Glutamatergic neuron (in vitro differentiated cells): Measurements from ENCODE around the gene GLI3. TPM values are rescaled to one million over a fixed set of nuclear protein-coding genes. Genes with fewer than 3 reads are reported as not detected.

ENCODE experiments used
- DNase-seq: peaks from one replicate; pipeline ENCODE4 v3.0.0; 2022
- H3K27ac Mint-ChIP-seq: one replicate; pipeline ENCODE4 v1.8.0; 2020; ENCODE audit warnings: mild to moderate bottlenecking, mixed read lengths, inconsistent platforms; ENCODE audit not compliant: unreplicated experiment
- H3K27me3 Mint-ChIP-seq: one replicate; pipeline ENCODE4 v1.8.0; 2020; ENCODE audit warnings: mild to moderate bottlenecking, moderate library complexity, mixed read lengths, inconsistent platforms; ENCODE audit not compliant: unreplicated experiment
- H3K36me3 Mint-ChIP-seq: one replicate; pipeline ENCODE4 v1.8.0; 2020; ENCODE audit warnings: mild to moderate bottlenecking, mixed read lengths, inconsistent platforms; ENCODE audit not compliant: unreplicated experiment
- H3K4me1 Mint-ChIP-seq: one replicate; pipeline ENCODE4 v1.8.0; 2020; ENCODE audit warnings: mild to moderate bottlenecking, low read depth, mixed read lengths, inconsistent platforms; ENCODE audit not compliant: unreplicated experiment
- H3K4me3 Mint-ChIP-seq: one replicate; pipeline ENCODE4 v1.8.0; 2020; ENCODE audit warnings: mild to moderate bottlenecking, mixed read lengths, inconsistent platforms; ENCODE audit not compliant: unreplicated experiment
- H3K9me3 Mint-ChIP-seq: one replicate; pipeline ENCODE4 v1.8.0; 2020; ENCODE audit warnings: mild to moderate bottlenecking, moderate library complexity, mixed read lengths, inconsistent platforms; ENCODE audit not compliant: unreplicated experiment
- CTCF ChIP-seq: fragments of 200-600 bp; sonication (generic); IDR thresholded peaks from one replicate; pipeline ENCODE4 v1.5.0; 2021; ENCODE audit not compliant: partially characterized antibody, unreplicated experiment
- total RNA-seq: library from RNA; stranded (reverse); fragmentation: NEBNext Ultra II Directional; extraction: Animal tissue kit (Norgen Biotek cat#: 25700); gene quantifications from one replicate; pipeline ENCODE4 v1.2.1, GENCODE V29; 2021; ENCODE audit not compliant: unreplicated experiment

GLI3 gene
- total RNA-seq, 1 donor from 2014 or later: 2.9 TPM

GRCh38 chr7:42167631-42168236, 69.3 kb downstream of the GLI3 start:
- Mint-ChIP-seq H3K36me3 (no peaks in the 10 kb centered on the region), H3K27me3 (peaks cover 2% of the 10 kb centered on the region), H3K27ac (no peak overlapping the region), H3K4me3 (no peak overlapping the region), H3K9me3 (no peaks in the 10 kb centered on the region), H3K4me1 (peaks cover 1% of the 10 kb centered on the region)
- no peak for TF ChIP-seq CTCF
- DNase-seq: no peak

- H3K9me3 Mint-ChIP-seq: no peaks in the 10 kb centered on the region
- DNase-seq: no peak
These were observed 69.8 kb downstream of the GLI3 start for GRCh38 chr7:42167206-42167605.

GRCh38 chr7:42164881-42165428, 72.1 kb downstream of the GLI3 start:
- TF ChIP-seq CTCF: no peak
- Mint-ChIP-seq H3K9me3 (no peaks in the 10 kb centered on the region), H3K4me3 (no peak overlapping the region), H3K4me1 (no peaks in the 10 kb centered on the region), H3K27ac (no peak overlapping the region), H3K27me3 (no peaks in the 10 kb centered on the region), H3K36me3 (no peaks in the 10 kb centered on the region)
- no peak for DNase-seq

More at GRCh38 chr7:42167206-42167605, 69.8 kb downstream of the GLI3 start:
- H3K36me3 Mint-ChIP-seq: no peaks in the 10 kb centered on the region
- H3K4me1 Mint-ChIP-seq: peaks cover 1% of the 10 kb centered on the region
- H3K27me3 Mint-ChIP-seq: peaks cover 2% of the 10 kb centered on the region
- no peak for TF ChIP-seq CTCF
- H3K4me3 Mint-ChIP-seq: no peak overlapping the region
- no peak overlapping the region for H3K27ac Mint-ChIP-seq

GRCh38 chr7:42162560-42163325, 74.3 kb downstream of the GLI3 start:
- DNase-seq: no peak
- no peak overlapping the region for H3K4me3 Mint-ChIP-seq
- peaks cover 2% of the 10 kb centered on the region for H3K27me3 Mint-ChIP-seq
- no peaks in the 10 kb centered on the region for H3K36me3 Mint-ChIP-seq
- no peaks in the 10 kb centered on the region for H3K4me1 Mint-ChIP-seq
- no peak for TF ChIP-seq CTCF
- no peaks in the 10 kb centered on the region for H3K9me3 Mint-ChIP-seq
- no peak overlapping the region for H3K27ac Mint-ChIP-seq

- no peak overlapping the region for H3K27ac Mint-ChIP-seq
- TF ChIP-seq CTCF: no peak
- H3K27me3 Mint-ChIP-seq: peaks cover 2% of the 10 kb centered on the region
- H3K36me3 Mint-ChIP-seq: no peaks in the 10 kb centered on the region
- H3K4me1 Mint-ChIP-seq: peaks cover 1% of the 10 kb centered on the region
- no peaks in the 10 kb centered on the region for H3K9me3 Mint-ChIP-seq
- no peak for DNase-seq
- no peak overlapping the region for H3K4me3 Mint-ChIP-seq
These were observed 75.3 kb downstream of the GLI3 start for GRCh38 chr7:42161719-42162118.
